SIG-M5 treated with dmso at 0.1 percent for 504 hours (cell line): Measurements from ENCODE around the gene SYVN1.
"Not testable (repeated sequence)": the region's sequence is repeated elsewhere in the genome, so short reads cannot be mapped to it uniquely, and the experiment has no call there.

Experiments used
- DNase-seq: peaks from one replicate; lab custom pipeline; 2025; ENCODE audit not compliant: unreplicated experiment; lab: John Stamatoyannopoulos, UW

The SYVN1 gene

GRCh38 chr11:65151331-65151899, 17.1 kb upstream of the SYVN1 start:
- no peak for DNase-seq

- DNase-seq, result peak; percentile 88
Measured at GRCh38 chr11:65150509-65151299, 16.4 kb upstream of the SYVN1 start.

GRCh38 chr11:65150131-65150508, 15.8 kb upstream of the SYVN1 start:
- not testable (repeated sequence) for DNase-seq

- no peak for DNase-seq
Measured at GRCh38 chr11:65148657-65149056, 14.3 kb upstream of the SYVN1 start.

- no peak for DNase-seq
Measured at GRCh38 chr11:65147352-65148075, 13.2 kb upstream of the SYVN1 start.

GRCh38 chr11:65141896-65142494, 7.7 kb upstream of the SYVN1 start:
- no peak for DNase-seq

GRCh38 chr11:65136515-65137096, 2.3 kb upstream of the SYVN1 start:
- no peak for DNase-seq

GRCh38 chr11:65135633-65136145, 1.4 kb upstream of the SYVN1 start:
- no peak for DNase-seq

- DNase-seq, result peak; percentile 98
Measured at GRCh38 chr11:65134952-65135632, 773 bp upstream of the SYVN1 start.

- no peak for DNase-seq
Measured at GRCh38 chr11:65133724-65134123, 595 bp downstream of the SYVN1 start.

- DNase-seq, result peak; percentile 75
Measured at GRCh38 chr11:65132988-65133700, 1.2 kb downstream of the SYVN1 start.

- no peak for DNase-seq
Measured at GRCh38 chr11:65132238-65132987, 1.9 kb downstream of the SYVN1 start.

GRCh38 chr11:65131895-65132237, 2.5 kb downstream of the SYVN1 start:
- DNase-seq, result no peak

GRCh38 chr11:65131417-65131776, 2.9 kb downstream of the SYVN1 start:
- DNase-seq, result no peak

- DNase-seq, result no peak
Measured at GRCh38 chr11:65130631-65131416, 3.5 kb downstream of the SYVN1 start.

- no peak for DNase-seq
Measured at GRCh38 chr11:65129649-65130441, 4.5 kb downstream of the SYVN1 start.

GRCh38 chr11:65128182-65129145, 5.9 kb downstream of the SYVN1 start:
- DNase-seq, result no peak
